GM19238 (cell line): ENCODE data around the gene GLRA1.
"Not testable (repeated sequence)": the region's sequence is repeated elsewhere in the genome, so short reads cannot be mapped to it uniquely, and the experiment has no call there.

Source experiments
- DNase-seq: peaks from one replicate; pipeline ENCODE4 v3.0.0; 2011; ENCODE audit warnings: low spot score; ENCODE audit not compliant: insufficient read length

GLRA1 gene

DNA sequence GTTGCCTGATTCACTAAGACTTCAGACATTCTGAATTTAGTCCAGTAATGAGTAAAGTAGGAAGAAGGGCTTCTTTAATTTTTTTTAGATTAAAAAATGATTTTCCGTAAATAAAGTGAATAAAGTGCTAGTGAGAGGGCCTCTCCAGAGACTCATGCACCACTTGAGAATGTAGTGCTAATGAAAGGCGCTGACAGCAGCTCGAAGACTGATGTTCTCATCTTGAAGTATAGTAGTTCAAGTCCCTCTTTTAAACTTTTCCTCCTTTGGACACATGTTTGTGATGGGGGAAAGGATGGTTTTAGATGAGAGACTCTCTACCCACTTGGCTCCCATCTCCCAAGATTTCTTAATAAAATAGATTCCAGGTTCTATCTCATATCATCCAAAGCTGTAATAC lies 104.4 kb downstream of the GLRA1 start:
- DNase-seq: no peak

DNA sequence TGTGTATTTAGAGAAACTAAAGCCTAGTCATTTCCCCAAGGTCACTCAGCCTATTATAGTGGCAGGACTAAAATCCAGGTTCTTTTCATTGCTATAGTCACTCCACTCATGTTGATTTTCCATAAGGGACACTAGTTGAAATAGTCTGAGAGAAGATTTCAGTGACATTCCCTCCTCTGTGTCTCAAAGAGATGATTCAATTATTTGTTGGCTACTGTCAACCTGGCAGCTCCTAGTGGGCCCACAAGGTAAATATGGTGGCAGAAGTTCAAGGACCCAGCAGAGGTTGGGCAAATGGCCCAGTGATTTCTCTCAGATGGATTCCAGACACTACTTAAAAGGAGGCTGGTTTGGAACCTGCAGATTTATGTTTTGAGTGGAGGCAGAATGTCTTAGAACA lies 104.8 kb downstream of the GLRA1 start:
- DNase-seq: no peak

DNA sequence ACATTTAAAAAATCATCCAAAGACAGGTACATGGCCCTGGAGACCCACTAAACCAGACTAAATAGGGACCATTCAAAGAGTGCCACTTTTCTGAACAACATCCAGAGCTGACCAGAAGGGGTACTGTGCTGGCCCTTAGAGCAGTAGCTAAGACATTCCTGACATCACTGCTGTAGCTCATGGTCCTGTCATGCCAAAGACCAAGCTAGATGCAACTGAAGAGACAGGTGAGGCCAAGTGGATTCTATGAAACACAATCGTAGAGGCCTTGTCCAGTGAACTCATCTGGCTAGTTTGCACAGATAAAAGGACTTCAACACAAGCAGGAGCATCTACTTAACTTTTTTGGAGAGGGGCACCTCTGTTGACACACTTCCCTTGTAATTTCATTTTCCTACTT lies 109.6 kb downstream of the GLRA1 start:
- DNase-seq: no peak

DNA sequence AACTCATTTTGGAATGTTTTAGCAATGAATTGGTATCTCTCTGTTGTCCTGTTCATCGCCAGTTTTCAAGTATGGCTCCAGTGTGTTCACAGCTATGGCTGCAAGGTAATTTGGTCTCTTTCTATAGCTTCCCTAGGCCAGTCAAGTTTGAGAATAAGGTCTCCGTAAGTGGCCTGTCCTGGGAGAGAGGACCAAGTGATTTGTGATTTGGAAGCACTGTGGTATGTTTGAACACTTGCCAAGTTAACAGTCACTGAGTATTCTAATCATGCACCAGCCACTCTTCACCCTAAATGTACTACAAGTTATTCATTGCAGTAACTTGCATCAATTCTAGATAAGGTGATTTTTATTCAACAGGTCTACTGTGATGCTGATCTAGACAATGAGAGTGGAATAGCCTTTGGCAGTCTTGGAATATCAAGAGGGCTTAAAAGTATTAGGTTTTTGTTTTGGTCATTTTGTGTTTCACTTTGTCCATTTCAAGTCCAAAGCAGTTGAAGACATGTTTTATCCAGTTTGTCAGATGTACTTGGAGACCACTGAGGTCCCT lies 111.8 kb downstream of the GLRA1 start:
- no peak for DNase-seq

DNA sequence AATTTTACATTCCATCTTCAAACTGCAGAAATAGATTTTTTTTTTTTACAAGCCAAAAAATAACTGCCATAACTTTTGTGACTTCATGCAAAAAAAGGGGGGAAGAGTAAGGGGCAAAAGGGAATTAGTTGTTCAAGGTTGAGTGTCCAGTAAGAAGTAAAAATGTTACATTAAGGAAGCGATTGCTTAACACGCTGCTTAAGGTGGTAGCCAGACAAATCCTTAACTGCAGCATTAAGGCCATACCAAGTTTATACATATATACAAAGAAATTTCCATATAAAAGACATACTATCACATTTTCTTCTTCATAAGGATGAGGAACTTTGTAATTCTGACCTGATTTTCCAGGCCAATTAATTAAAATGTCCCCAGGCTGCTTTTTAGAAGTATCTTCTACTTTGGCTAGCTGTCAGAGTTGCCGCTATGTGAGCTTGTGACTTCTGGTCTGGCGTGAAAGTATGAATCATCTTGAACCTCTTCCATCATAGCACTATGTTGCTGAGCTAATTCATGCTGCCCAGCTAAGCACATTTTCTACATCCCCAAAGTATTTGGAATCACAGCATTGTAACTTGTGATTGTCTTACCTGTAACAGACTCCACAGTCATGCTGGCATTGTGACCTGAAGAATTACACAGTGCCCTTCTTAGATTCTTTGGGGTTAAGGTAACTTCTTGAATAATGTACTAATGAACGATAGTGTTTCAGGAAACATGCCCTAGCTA lies 112.9 kb downstream of the GLRA1 start:
- no peak for DNase-seq

DNA sequence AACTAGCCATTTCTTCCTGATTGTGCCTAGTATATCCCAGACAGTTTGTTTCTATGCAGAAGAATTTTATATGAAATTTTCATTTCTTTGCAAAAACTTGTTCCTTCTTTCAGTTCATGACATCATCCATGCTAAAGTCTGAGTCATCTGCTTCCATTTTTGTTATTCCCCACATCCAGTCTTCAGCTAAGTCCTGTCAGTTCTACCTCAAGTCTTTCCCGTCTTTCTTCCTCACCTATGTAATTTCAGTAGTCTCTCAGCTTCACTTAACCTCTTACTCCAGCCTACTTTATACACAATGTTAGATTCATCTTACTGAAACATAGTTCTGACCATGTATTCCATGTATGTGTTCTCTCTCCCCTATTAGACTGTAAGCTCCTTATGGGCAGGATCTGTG lies 113.8 kb downstream of the GLRA1 start:
- DNase-seq: no peak

DNA sequence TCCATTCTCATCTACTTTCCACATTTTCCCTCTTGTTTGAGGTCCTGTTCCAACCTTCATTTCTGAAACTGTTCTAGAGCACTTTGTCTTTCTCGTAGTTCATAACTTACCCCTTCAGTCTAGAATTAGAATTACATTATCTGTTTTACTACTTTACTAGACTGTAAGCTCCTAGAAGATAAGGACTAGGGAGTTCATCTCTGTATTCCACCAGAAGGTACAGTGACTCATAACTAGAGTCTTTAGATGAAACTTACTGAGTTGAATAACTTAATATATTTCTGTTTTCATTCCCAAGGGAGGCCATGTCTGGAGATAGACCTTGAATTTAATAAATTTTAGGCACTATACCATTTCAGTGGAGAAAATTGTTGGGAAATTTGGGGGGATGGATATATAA lies 114.2 kb downstream of the GLRA1 start:
- no peak for DNase-seq

DNA sequence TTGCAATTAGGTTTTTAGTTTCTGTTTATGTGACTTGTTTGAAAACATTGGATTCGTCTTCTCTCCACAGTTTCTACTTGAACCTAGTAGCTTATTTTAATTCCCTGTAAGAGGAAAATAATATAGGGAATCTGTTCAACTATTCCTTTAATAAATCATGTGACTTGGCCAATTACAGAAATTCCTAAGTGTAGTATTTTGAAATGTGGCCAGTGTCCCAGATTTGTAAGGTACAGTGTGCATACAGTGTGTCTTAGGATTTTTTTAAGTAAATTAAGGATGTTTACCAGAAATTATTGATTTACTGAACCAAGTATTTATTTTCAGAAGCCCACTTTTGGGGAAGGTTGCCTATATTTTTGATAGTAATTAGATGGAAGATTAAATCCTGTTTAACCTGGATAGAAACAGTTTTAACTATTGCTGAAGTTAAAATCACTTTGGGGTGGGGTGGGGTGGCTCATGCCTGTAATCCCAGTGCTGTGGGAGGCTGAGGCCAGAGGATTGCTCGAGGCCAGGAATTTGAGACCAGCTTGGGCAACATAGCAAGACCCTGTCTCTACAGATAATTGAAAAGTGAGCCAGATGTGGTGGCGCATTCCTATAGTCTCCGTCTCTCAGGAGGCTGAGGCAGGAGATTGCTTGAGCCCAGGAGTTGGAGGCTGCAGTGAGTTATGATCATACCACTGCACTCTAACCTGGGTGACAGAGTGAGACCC lies 116.0 kb downstream of the GLRA1 start:
- no peak for DNase-seq

DNA sequence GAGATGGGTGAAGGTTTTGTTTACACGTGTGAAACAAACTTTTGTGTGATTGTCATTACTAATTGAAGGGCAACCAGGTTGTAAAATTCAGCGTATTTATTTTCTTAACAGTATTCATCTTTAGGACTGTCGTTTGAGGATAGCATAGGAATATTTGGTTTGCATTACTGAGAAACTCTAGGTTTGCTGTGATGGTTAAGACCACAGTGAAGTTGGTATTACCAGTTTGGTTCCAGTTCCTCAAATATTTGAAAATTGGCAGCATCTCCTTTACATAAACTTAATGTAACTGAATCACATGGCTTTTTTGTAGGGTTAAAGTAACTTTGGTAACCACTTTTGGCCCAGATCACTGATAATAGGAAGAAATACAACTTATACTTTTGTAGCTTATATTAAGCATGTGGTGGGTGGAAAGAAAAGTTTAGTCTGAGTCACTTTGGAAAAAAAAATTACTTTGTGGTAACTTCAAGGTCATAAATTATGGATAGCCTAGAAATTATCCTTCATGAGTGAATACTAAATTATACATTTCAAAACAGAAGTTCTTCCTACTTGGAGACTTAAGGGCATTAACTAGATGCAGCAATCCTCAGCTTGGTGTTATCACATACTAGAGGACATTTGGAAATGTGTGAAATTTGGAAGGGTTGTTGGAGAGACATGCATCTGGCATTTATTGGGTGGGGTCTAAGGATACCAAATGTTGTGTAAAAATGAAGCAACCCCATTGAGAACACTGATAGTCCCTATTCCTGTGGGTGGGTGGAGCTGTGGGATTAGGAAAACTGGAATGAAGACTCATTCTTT lies 119.0 kb downstream of the GLRA1 start:
- no peak for DNase-seq

DNA sequence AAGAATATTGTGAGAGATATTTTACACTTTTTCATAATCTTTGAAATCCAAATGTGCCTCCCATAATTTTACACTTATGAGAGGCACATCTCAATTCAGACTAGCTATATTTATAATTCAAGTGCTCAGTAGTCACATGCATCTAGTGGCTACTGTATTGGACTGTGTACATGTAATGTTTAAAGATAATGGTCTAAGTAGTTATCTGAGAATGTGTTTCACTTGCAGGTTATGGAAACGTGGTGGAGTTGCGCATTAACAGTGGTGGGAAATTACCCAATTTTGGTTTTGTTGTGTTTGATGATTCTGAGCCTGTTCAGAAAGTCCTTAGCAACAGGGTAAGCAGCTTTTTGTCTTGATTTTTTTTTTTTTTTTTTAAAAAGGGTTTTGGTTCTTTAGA lies 124.1 kb downstream of the GLRA1 start:
- no peak for DNase-seq

DNA sequence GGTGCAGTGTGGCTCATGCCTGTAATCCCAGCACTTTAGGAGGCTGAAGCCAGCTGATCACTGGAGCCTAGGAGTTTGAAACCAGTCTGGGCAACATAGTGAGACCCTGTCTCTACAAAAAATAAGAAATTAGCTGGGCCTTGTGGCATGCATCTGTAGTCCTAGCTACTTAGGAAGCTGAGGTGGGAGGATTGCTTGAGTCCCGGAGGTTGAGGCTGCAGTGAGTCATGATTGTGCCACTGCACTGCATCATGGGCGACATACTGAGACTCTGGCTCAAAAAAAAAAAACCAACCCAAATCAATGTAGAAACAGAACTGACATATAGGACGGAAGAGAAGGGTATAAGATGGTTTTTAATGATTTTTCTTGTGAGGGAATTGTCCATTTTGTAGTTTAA lies 125.2 kb downstream of the GLRA1 start:
- DNase-seq: no peak

DNA sequence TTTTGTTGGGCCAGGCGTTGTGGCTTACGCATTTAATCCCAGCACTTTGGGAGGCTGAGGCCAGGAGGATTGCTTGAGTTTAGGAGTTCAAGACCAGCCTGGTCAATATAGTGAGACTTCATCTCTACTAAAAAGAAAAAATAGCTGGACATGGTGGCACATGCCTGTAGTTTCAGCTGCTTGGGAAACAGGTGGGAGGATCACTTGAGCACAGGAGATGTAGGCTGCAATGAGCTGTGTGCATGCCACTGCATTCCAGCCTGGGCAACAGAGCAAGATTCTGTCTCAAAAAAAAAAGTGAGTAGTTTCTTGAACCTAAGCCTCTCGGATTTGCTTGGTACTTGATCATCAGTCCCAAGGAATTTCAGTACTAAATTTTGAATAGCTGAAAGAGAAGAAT lies 126.0 kb downstream of the GLRA1 start:
- DNase-seq: no peak

DNA sequence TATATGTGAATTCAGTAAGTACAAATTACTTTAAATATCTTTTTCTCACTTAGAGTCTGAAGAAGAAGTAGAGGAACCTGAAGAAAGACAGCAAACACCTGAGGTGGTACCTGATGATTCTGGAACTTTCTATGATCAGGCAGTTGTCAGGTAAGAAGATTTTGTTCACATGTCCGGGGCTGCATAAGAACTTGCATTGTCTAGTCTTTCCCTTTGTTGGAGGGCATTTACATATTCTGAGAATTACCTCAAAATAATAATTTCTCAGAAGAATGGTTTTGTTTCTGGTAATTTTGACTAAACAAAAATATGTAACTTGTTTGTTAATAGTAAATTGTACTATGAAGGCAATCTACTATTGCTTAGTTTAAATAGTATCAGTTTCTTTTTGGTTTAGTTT lies 129.2 kb downstream of the GLRA1 start:
- DNase-seq: no peak

DNA sequence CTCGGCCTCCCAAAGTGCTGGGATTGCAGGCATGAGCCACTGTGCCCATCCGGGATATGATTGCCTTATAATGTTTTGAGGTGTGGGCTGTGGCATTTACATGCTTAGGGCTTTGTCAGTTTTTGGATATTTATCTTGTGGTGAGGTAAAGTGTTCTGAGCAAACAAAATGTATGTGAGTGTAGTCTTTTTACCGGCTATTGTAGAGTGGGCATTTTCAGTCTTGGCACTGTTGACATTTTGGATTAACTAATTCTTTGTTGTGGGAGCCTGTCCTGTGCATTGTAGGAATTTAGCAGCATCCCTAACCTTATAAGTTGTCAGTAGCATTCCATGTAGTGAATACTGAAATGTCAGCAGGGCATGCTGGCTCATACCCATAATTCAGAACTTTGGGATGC lies 131.3 kb downstream of the GLRA1 start:
- DNase-seq: no peak

DNA sequence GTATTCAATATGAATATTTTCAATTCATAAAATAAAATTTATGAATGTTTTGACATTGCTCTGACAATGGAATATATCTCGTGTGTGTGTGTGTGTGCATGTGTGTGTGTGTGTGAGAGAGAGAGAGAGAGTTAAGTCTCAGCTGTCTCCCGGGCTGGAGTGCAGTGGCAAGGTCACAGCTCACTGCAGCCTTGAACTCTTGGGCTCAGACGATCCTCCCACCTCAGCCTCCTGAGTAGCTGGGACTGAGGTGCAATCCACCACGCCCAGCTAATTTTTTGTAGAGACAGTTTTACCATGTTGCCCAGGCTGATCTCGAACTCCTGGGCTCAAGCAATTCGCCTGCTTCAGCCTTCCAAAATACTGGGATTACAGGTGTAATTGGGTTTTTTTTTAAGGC lies 136.8 kb downstream of the GLRA1 start:
- no peak for DNase-seq

DNA sequence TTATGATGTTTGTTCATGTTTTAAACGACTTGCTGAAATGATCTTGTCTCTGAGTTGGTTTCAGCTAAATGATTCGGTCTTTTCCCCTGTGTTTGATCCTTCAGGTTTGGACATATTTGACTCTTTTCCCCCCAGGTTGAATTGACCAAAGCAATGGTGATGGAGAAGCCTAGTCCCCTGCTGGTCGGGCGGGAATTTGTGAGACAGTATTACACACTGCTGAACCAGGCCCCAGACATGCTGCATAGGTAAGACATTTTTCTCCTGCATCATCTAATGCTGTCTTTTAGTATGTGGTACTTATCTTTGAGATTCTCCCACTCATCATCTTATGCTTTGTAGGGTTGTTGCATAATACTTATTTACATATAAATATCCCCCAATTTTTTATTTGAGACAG lies 138.2 kb downstream of the GLRA1 start:
- no peak for DNase-seq

DNA sequence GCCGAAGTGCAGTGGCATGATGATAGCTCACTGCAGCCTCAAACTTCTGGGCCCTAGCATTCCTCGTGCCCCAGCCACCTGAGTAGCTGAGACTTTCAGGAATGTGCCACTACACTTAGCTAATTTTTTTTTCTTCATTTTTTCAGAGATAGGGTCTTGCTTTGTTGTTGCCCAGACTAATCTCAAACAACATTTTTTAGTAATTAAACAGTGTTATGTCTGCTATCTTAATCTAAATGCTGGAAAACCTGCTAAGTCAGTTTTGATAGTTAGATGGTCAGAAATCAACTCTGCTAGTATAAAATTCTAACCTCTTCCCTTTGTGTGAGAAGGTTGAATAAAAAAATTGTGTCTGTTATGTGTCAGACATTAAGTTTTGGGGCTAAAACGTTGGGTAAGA lies 140.5 kb downstream of the GLRA1 start:
- DNase-seq: no peak

DNA sequence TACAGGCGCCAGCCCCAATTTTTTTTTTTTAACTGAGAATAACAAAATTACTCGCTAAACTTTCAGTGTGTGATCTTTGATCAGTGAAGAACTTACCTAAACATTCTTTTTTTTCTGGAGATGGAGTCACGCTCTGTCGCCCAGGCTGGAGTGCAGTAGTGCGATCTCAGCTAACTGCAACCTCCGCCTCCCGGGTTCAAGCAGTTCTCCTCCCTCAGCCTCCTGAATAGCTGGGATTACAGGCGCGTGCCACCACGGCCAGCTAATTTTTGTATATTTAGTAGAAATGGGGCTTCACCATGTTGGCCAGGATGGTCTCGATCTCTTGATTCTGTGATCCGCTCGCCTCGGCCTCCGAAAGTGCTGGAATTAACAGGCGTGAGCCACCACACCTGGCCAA lies 141.0 kb downstream of the GLRA1 start:
- not testable (repeated sequence) for DNase-seq

DNA sequence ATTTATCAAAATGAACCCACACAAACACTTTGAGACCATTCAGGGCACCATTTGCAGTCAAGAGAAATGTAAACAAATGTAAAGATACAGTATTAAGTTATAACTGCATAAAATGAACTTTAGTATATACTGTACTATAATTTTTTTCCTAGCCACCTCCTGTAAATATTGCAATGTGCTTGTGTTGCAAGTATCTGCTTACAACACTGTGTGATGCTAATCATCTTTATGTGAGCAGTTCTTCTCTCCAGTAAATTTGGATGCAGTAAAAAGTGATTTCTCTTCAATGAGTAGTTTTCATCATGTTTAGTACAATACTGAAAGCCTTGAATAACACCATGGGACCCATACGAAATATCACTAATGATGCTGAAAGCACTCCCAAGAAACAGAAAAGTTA lies 143.4 kb downstream of the GLRA1 start:
- no peak for DNase-seq

DNA sequence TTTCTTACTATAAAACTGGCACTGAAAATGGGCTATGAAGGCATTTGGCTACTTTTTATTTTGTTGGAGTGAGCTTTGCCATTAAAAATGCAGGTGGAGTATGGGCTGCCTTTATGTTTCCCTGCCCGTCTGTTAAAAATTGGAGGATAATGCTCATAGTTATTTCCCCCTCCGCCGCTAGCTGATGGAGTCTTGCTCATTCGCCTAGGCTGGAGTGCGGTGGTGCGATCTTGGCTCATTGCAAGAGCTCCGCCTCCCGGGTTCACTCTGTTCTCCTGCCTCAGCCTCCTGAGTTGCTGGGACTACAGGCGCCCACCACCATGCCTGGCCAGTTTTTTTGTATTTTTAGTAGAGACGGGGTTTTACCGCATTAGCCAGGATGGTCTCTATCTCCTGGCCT lies 144.3 kb downstream of the GLRA1 start:
- no peak for DNase-seq

DNA sequence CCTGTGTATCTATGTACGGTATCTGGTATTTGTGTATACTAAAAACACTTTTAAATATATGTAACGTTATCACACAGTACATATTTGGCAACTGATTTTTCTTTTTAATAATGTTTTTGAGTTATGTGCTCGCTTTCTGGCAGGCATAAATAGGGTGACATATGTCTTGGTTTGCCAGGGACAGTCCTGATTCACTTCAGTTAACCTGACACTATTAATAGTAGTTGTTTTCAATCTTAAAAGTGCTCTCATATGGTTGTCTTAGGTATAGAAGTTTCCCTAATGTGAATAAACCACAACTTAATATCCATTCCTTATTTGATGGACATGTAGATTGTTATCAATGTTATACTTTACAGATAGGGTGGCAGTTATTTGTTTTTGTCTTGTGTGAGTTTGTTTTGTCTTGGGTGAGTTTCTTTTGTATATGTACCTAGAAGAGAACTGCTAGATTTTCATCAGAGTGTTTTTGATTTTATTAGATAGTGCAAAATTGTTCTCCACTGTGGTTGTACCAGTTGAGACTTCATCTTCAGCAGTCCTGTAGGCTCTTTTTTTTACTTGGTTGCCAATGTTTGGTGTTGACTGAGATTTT lies 145.0 kb downstream of the GLRA1 start:
- DNase-seq: no peak
